Measurements from ENCODE around the gene CCDC200. TPM values are rescaled to one million over a fixed set of nuclear protein-coding genes. Genes with fewer than 3 reads are reported as not detected.

Gene CCDC200
- total and polyA plus RNA-seq, 2 experiments from 2014 or later: 0.70 TPM; not detected in 1

GRCh38 chr17:43213545-43213944 is 14.9 kb downstream of the CCDC200 start:
- in situ Hi-C loops (cut with MboI): loop anchor here (10.0 kb wide), 1 partner anchor 101 kb away; no protein-coding TSS in a partner anchor
- 70 to 73% methylated on average over 2 of the region's 2 CpGs for WGBS, 2 experiments (ENCODE audit: low coverage in 1 of 2, low lambda C conversion rate in 2 of 2, missing lambda C conversion rate in 2 of 2)
- Histone ChIP-seq H3K27ac (no peak overlapping the region), H3K36me3 (ENCODE audit: low read depth) (peaks cover 12% of the 10 kb centered on the region), H3K9me3 (ENCODE audit: low read depth) (no peaks in the 10 kb centered on the region), H3K27me3 (replicated peaks; ENCODE audit: insufficient read depth) (no peaks in the 10 kb centered on the region), H3K4me2 (ENCODE audit: unreplicated experiment) (peak overlapping the region; percentile 79), H2AFZ (no peak overlapping the region), H3F3A (ENCODE audit: insufficient read depth) (peaks cover 17% of the 10 kb centered on the region), H3K4me1 (ENCODE audit: insufficient read depth) (peaks cover 27% of the 10 kb centered on the region), H3K4me3 (no peak overlapping the region), H3K9me2 (ENCODE audit: insufficient read depth) (no peaks in the 10 kb centered on the region), H4K20me1 (ENCODE audit: insufficient read depth) (no peaks in the 10 kb centered on the region), H3K79me2 (ENCODE audit: insufficient read depth) (peaks cover 11% of the 10 kb centered on the region; the same call in 1 of the 2 replicates), H3K9ac (peak overlapping the region; percentile 85; the same call in 1 of the 2 replicates)
- TF ChIP-seq EZH2phosphoT487 (IDR thresholded peaks at IDR 0.05; ENCODE audit: insufficient read depth, low read depth) (no peak), EZH2 (IDR thresholded peaks at IDR 0.05; ENCODE audit: insufficient read depth, poor library complexity, severe bottlenecking) (no peak)
- peak; percentile 55 for DNase-seq

- Histone ChIP-seq H3K27ac (peak overlapping the region; percentile 83), H3K9me3 (ENCODE audit: low read depth) (no peaks in the 10 kb centered on the region), H4K20me1 (ENCODE audit: insufficient read depth) (no peaks in the 10 kb centered on the region), H3K4me1 (ENCODE audit: insufficient read depth) (peaks cover 27% of the 10 kb centered on the region), H3K27me3 (replicated peaks; ENCODE audit: insufficient read depth) (no peaks in the 10 kb centered on the region), H3K79me2 (ENCODE audit: insufficient read depth) (peaks cover 11% of the 10 kb centered on the region; the same call in 1 of the 2 replicates), H3K4me3 (peak overlapping the region; percentile 75), H3K9ac (peak overlapping the region; percentile 85), H3K9me2 (ENCODE audit: insufficient read depth) (no peaks in the 10 kb centered on the region), H3K36me3 (ENCODE audit: low read depth) (peaks cover 15% of the 10 kb centered on the region), H2AFZ (peak overlapping the region; percentile 76), H3F3A (ENCODE audit: insufficient read depth) (peaks cover 24% of the 10 kb centered on the region), H3K4me2 (ENCODE audit: unreplicated experiment) (peak overlapping the region; percentile 79)
- 37 to 39% methylated on average over 7 of the region's 7 CpGs for WGBS, 2 experiments (ENCODE audit: low coverage in 1 of 2, low lambda C conversion rate in 2 of 2, missing lambda C conversion rate in 2 of 2)
- TF ChIP-seq EZH2phosphoT487 (IDR thresholded peaks at IDR 0.05; ENCODE audit: insufficient read depth, low read depth) (no peak), EZH2 (IDR thresholded peaks at IDR 0.05; ENCODE audit: insufficient read depth, poor library complexity, severe bottlenecking) (no peak)
- in situ Hi-C loops (cut with MboI): loop anchor here (10.0 kb wide), 1 partner anchor 102 kb away; no protein-coding TSS in a partner anchor
- peak; percentile 32 for DNase-seq
These were observed 15.6 kb downstream of the CCDC200 start for GRCh38 chr17:43212641-43213490.

GRCh38 chr17:43211480-43212402 is 16.7 kb downstream of the CCDC200 start, which contains the start of gene TMEM106A:
Gene TMEM106A (plus strand): TSS chr17:43211875. CDS start chr17:43213042, 1,167 bp downstream.
- Histone ChIP-seq H3K9me3 (ENCODE audit: low read depth) (no peaks in the 10 kb centered on the region), H3K4me2 (ENCODE audit: unreplicated experiment) (peak within 1 kb of the TSS; percentile 79), H3K79me2 (ENCODE audit: insufficient read depth) (peaks cover 11% of the 10 kb centered on the region; the same call in 1 of the 2 replicates), H3F3A (ENCODE audit: insufficient read depth) (peaks cover 35% of the 10 kb centered on the region), H3K4me1 (ENCODE audit: insufficient read depth) (peaks cover 27% of the 10 kb centered on the region), H2AFZ (peak within 1 kb of the TSS; percentile 76), H3K27ac (peak within 1 kb of the TSS; percentile 83), H3K9ac (peak within 1 kb of the TSS; percentile 85), H4K20me1 (ENCODE audit: insufficient read depth) (no peaks in the 10 kb centered on the region), H3K27me3 (replicated peaks; ENCODE audit: insufficient read depth) (no peaks in the 10 kb centered on the region), H3K36me3 (ENCODE audit: low read depth) (peaks cover 26% of the 10 kb centered on the region), H3K4me3 (peak within 1 kb of the TSS; percentile 75), H3K9me2 (ENCODE audit: insufficient read depth) (no peaks in the 10 kb centered on the region)
- peak; percentile 94 for DNase-seq
- WGBS, 2 experiments (ENCODE audit: low coverage in 1 of 2, low lambda C conversion rate in 2 of 2, missing lambda C conversion rate in 2 of 2): 1 to 2% methylated on average over 43 to 54 of the region's 54 CpGs
- in situ Hi-C loops (cut with MboI): loop anchor here (10.0 kb wide), 1 partner anchor 103 kb away; no protein-coding TSS in a partner anchor
- TF ChIP-seq EZH2 (IDR thresholded peaks at IDR 0.05; ENCODE audit: insufficient read depth, poor library complexity, severe bottlenecking) (no peak), EZH2phosphoT487 (IDR thresholded peaks at IDR 0.05; ENCODE audit: insufficient read depth, low read depth) (no peak)

GRCh38 chr17:43211123-43211479 is 17.3 kb downstream of the CCDC200 start:
- Histone ChIP-seq H3K9ac (peak overlapping the region; percentile 85), H3K9me3 (ENCODE audit: low read depth) (no peaks in the 10 kb centered on the region), H3K4me2 (ENCODE audit: unreplicated experiment) (peak overlapping the region; percentile 77), H3K27me3 (replicated peaks; ENCODE audit: insufficient read depth) (no peaks in the 10 kb centered on the region), H3K4me1 (ENCODE audit: insufficient read depth) (peaks cover 27% of the 10 kb centered on the region), H3K27ac (peak overlapping the region; percentile 83), H3K79me2 (ENCODE audit: insufficient read depth) (peaks cover 11% of the 10 kb centered on the region; the same call in 1 of the 2 replicates), H2AFZ (peak overlapping the region; percentile 70), H3K36me3 (ENCODE audit: low read depth) (peaks cover 27% of the 10 kb centered on the region), H4K20me1 (ENCODE audit: insufficient read depth) (no peaks in the 10 kb centered on the region), H3F3A (ENCODE audit: insufficient read depth) (peaks cover 36% of the 10 kb centered on the region), H3K4me3 (peak overlapping the region; percentile 75), H3K9me2 (ENCODE audit: insufficient read depth) (no peaks in the 10 kb centered on the region)
- 32 to 33% methylated on average over 2 of the region's 2 CpGs for WGBS, 2 experiments (ENCODE audit: low coverage in 1 of 2, low lambda C conversion rate in 2 of 2, missing lambda C conversion rate in 2 of 2)
- in situ Hi-C loops (cut with MboI): loop anchor here (10.0 kb wide), 1 partner anchor 104 kb away; no protein-coding TSS in a partner anchor
- peak; percentile 17 for DNase-seq
- no peak for TF ChIP-seq EZH2 (IDR thresholded peaks at IDR 0.05; ENCODE audit: insufficient read depth, poor library complexity, severe bottlenecking)

Measured in GM23248 (cell line).